CD14-positive monocyte (primary cell): ENCODE results near the gene C4orf54. TPM values are rescaled to one million over a fixed set of nuclear protein-coding genes. Genes with fewer than 3 reads are reported as not detected.

Source experiments
- DNase-seq, 3 donors: peaks; one replicate each; pipeline ENCODE4 v3.0.0-alpha.2; 2011 to 2022
- H2AFZ ChIP-seq: 2 replicates; pipeline ENCODE4 v1.6.0; 2012; ENCODE audit warnings: mild to moderate bottlenecking, low read depth, low read length, inconsistent platforms; ENCODE audit not compliant: insufficient read depth, poor library complexity, severe bottlenecking
- H3K27ac ChIP-seq, 2 donors: 1 replicate in 1 of 2; 2 replicates in 1 of 2; pipeline ENCODE4 v1.5.1; 2012 to 2013; ENCODE audit warnings: low read length in 2 of 2, control low read depth in 1 of 2, inconsistent platforms in 1 of 2, low read depth in 1 of 2, mild to moderate bottlenecking in 1 of 2
- H3K27me3 ChIP-seq, 2 donors: one replicate each; pipeline versions ENCODE4 v1.6.0 to v1.6.1; 2011 to 2013; ENCODE audit warnings: low read length in 2 of 2; ENCODE audit not compliant: control insufficient read depth in 2 of 2, insufficient read depth in 2 of 2
- H3K36me3 ChIP-seq, 2 donors: replicated peaks in 1 of 2; 1 replicate in 1 of 2; 2 replicates in 1 of 2; pipeline versions ENCODE4 v1.5.1 to v1.6.1; 2012 to 2013; ENCODE audit warnings: low read length in 2 of 2, control low read depth in 1 of 2, inconsistent platforms in 1 of 2, mild to moderate bottlenecking in 1 of 2; ENCODE audit not compliant: insufficient read depth in 2 of 2, control insufficient read depth in 1 of 2
- H3K4me1 ChIP-seq, 2 donors: 1 replicate in 1 of 2; 2 replicates in 1 of 2; pipeline versions ENCODE4 v1.5.1 to v1.6.1; 2012 to 2013; ENCODE audit warnings: low read length in 2 of 2, control low read depth in 1 of 2, inconsistent platforms in 1 of 2, mild to moderate bottlenecking in 1 of 2, moderate library complexity in 1 of 2; ENCODE audit not compliant: insufficient read depth in 2 of 2, control insufficient read depth in 1 of 2
- H3K4me2 ChIP-seq: replicated peaks from 2 replicates; pipeline ENCODE3; 2012; ENCODE audit warnings: low read length, moderate library complexity, mild to moderate bottlenecking; ENCODE audit not compliant: poor library complexity, severe bottlenecking; ENCODE audit errors: extremely low read depth
- H3K4me3 ChIP-seq, 3 experiments: fragments of 200-600 bp in 1 of 3; sonication (generic) in 1 of 3; replicated peaks in 1 of 3; 1 replicate in 2 of 3; 2 replicates in 1 of 3; pipeline ENCODE4 v1.5.1; 2011 to 2013; ENCODE audit warnings: low read length in 3 of 3, mild to moderate bottlenecking in 3 of 3, control low read depth in 2 of 3, low read depth in 2 of 3, inconsistent platforms in 1 of 3, moderate library complexity in 1 of 3
- H3K79me2 ChIP-seq: 2 replicates; pipeline ENCODE4 v1.6.0; 2012; ENCODE audit warnings: mild to moderate bottlenecking, control low read depth, inconsistent platforms, low read length, moderate library complexity; ENCODE audit not compliant: insufficient read depth
- H3K9ac ChIP-seq: 2 replicates; pipeline ENCODE4 v1.6.0; 2017; ENCODE audit warnings: low read length, mild to moderate bottlenecking; ENCODE audit not compliant: insufficient read depth, poor library complexity, severe bottlenecking
- H3K9me3 ChIP-seq, 2 donors: replicated peaks in 1 of 2; 1 replicate in 1 of 2; 2 replicates in 1 of 2; pipeline versions ENCODE4 v1.5.1 to v1.6.1; 2012 to 2013; ENCODE audit warnings: low read length in 2 of 2, control low read depth in 1 of 2; ENCODE audit not compliant: control insufficient read depth in 1 of 2, insufficient read depth in 1 of 2
- H4K20me1 ChIP-seq: 2 replicates; pipeline ENCODE4 v1.6.0; 2012; ENCODE audit warnings: mild to moderate bottlenecking, low read length, control low read depth, moderate library complexity; ENCODE audit not compliant: insufficient read depth
- H3K27ac Mint-ChIP-seq, 7 donors: one replicate each; pipeline ENCODE4 v1.8.0; 2020; ENCODE audit warnings: mild to moderate bottlenecking in 7 of 7, mixed read lengths in 7 of 7, moderate library complexity in 6 of 7, inconsistent platforms in 2 of 7
- H3K27me3 Mint-ChIP-seq, 3 donors: one replicate each; pipeline ENCODE4 v1.8.0; 2021 to 2022; ENCODE audit warnings: low read depth in 3 of 3, mild to moderate bottlenecking in 3 of 3, mixed read lengths in 3 of 3, moderate library complexity in 3 of 3, inconsistent platforms in 1 of 3
- H3K36me3 Mint-ChIP-seq, 2 donors: one replicate each; pipeline ENCODE4 v1.8.0; 2020; ENCODE audit warnings: mixed read lengths in 2 of 2, inconsistent platforms in 1 of 2, mild to moderate bottlenecking in 1 of 2
- H3K4me1 Mint-ChIP-seq: one replicate; pipeline ENCODE4 v1.8.0; 2020; ENCODE audit warnings: mild to moderate bottlenecking, mixed read lengths
- H3K4me3 Mint-ChIP-seq, 2 donors: one replicate each; pipeline ENCODE4 v1.8.0; 2020; ENCODE audit warnings: mild to moderate bottlenecking in 2 of 2, mixed read lengths in 2 of 2, moderate library complexity in 1 of 2
- H3K9me3 Mint-ChIP-seq, 7 donors: one replicate each; pipeline ENCODE4 v1.8.0; 2020 to 2022; ENCODE audit warnings: mixed read lengths in 7 of 7, mild to moderate bottlenecking in 6 of 7, moderate library complexity in 6 of 7, inconsistent platforms in 2 of 7
- CTCF ChIP-seq: fragments of 200-600 bp; IDR thresholded peaks from one replicate; pipeline ENCODE4 v1.8.0; 2022; ENCODE audit warnings: antibody characterized with exemption, mild to moderate bottlenecking
- WGBS: methylation state at CpG from one replicate; pipeline ENCODE4 v1.1.5; 2013; ENCODE audit warnings: missing lambda C conversion rate; ENCODE audit not compliant: insufficient coverage; 5-methylcytosine and 5-hydroxymethylcytosine counted together
- intact Hi-C, 2 donors: fragments of 100-400 bp; cut with micrococcal nuclease; formaldehyde crosslinking; loops; one replicate each; pipeline versions ENCODE4 v1.15.0 to v1.15.1; 2023
- polyA minus RNA-seq: library from RNA; depleted of rRNA, polyadenylated mRNA; stranded (reverse); fragments of >200 nt; gene quantifications from 2 replicates; pipeline ENCODE4 v1.2.3, GENCODE V29; 2012
- polyA plus RNA-seq, 3 donors: library from polyadenylated mRNA; depleted of rRNA in 1 of 3; unstranded in 2 of 3; stranded (reverse) in 1 of 3; fragments of 300-500 nt in 2 of 3; fragments of >200 nt in 1 of 3; fragmentation: Illumina TruSeq in 2 of 3; gene quantifications; 1 replicate in 2 of 3; 2 replicates in 1 of 3; pipeline ENCODE4 v1.2.3, GENCODE V29; 2012 to 2021
- total RNA-seq, 12 experiments: library from RNA in 1 of 12; stranded (reverse) in 1 of 12; fragments of 120-200 nt in 1 of 12; gene quantifications; one replicate each; pipeline ENCODE4 v1.2.4 and lab custom pipeline; 2013 to 2026; ENCODE audit warnings: mixed read lengths in 6 of 12, inconsistent platforms in 1 of 12

The C4orf54 gene
- 0.02 TPM for total RNA-seq (2013)
- polyA plus RNA-seq (not detected), polyA minus RNA-seq (not detected in 2 replicates), total RNA-seq (lab: John Stamatoyannopoulos, UW) (0 to 1.5 (median 0) reads per million in 11 experiments)

- Histone ChIP-seq H3K4me1 (no peaks in the 10 kb centered on the region), H3K4me3 (no peak within 1 kb of the TSS), H4K20me1 (no peaks in the 10 kb centered on the region), H3K36me3 (no peaks in the 10 kb centered on the region), H3K4me2 (no peak within 1 kb of the TSS), H3K9me3 (peaks cover 17 to 18% of the 10 kb centered on the region in 2 donors), H2AFZ (no peak within 1 kb of the TSS), H3K27ac (no peak within 1 kb of the TSS), H3K79me2 (no peaks in the 10 kb centered on the region), H3K27me3 (no peaks in the 10 kb centered on the region), H3K9ac (no peak within 1 kb of the TSS)
- no peak for DNase-seq
- Mint-ChIP-seq H3K4me1 (no peaks in the 10 kb centered on the region), H3K27me3 (peaks cover 0 to 2% (median 2%) of the 10 kb centered on the region in 3 donors), H3K27ac (peak within 1 kb of the TSS in 1 of 7 donors; percentile 11), H3K36me3 (no peaks in the 10 kb centered on the region), H3K9me3 (peaks cover 10 to 20% (median 17%) of the 10 kb centered on the region in 7 donors), H3K4me3 (no peak within 1 kb of the TSS)
- intact Hi-C loops: no loop called here
- no peak for TF ChIP-seq CTCF
- no CpG with 5 or more reads among the region's 1 CpG for WGBS
Measured at GRCh38 chr4:99657798-99658197, at the start of gene C4orf54. Gene C4orf54, minus strand, starts transcription at chr4:99657828. Its CDS starts 3,180 bp downstream, at chr4:99654648.

DNA sequence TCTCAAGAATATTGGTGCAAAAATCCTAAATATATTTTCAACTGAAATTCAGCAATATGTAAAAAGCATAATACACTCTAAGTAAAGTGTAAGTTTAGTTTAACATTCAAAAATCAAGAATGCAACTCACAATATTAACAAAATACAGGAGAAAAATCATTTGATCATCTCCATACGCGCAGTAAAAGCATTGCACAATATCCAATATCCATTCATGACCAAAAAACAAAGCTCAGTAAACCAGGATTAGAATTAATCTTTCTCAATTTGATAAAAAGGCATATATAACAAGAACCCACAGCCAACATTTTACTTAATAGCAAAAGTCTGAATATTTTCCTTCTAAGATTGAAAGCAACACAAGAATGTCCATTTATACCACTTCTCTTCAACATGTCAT lies 48.3 kb upstream of the C4orf54 start:
- no peak for DNase-seq
- intact Hi-C loops: no loop called here
- no peaks in the 10 kb centered on the region for H3K79me2 ChIP-seq

More for the DNA sequence above, 48.3 kb upstream of the C4orf54 start:
- WGBS: no CpG with 5 or more reads among the region's 2 CpGs
- no peaks in the 10 kb centered on the region for H3K36me3 Mint-ChIP-seq
- H3K27ac Mint-ChIP-seq: no peak overlapping the region
- no peak overlapping the region for H3K4me3 Mint-ChIP-seq
- no peak overlapping the region for H3K4me3 ChIP-seq
- no peaks in the 10 kb centered on the region for H3K4me1 Mint-ChIP-seq
- H3K27me3 Mint-ChIP-seq: no peaks in the 10 kb centered on the region
- H3K9ac ChIP-seq: no peak overlapping the region
- no peaks in the 10 kb centered on the region for H3K36me3 ChIP-seq
- no peaks in the 10 kb centered on the region for H3K9me3 ChIP-seq
- no peak for TF ChIP-seq CTCF
- no peaks in the 10 kb centered on the region for H3K4me1 ChIP-seq
- no peak overlapping the region for H3K4me2 ChIP-seq
- H3K27me3 ChIP-seq: no peaks in the 10 kb centered on the region
- H3K9me3 Mint-ChIP-seq: peaks cover 0 to 9% (median 3%) of the 10 kb centered on the region in 7 donors
- no peak overlapping the region for H3K27ac ChIP-seq
- no peak overlapping the region for H2AFZ ChIP-seq
- H4K20me1 ChIP-seq: no peaks in the 10 kb centered on the region
